Prostate gland (tissue), 2 donors: ENCODE measurements around the gene GMPPA. TPM values are rescaled to one million over a fixed set of nuclear protein-coding genes. Genes with fewer than 3 reads are reported as not detected.

ENCODE experiments used
- DNase-seq: peaks from one replicate; pipeline ENCODE4 v3.0.0-alpha.2; 2019; ENCODE audit warnings: low spot score
- H3K27ac ChIP-seq, 2 donors: fragments of 200-600 bp; sonication (generic); 2 replicates each; pipeline ENCODE4 v1.5.1; 2017 to 2019
- H3K27me3 ChIP-seq: fragments of 200-600 bp; sonication (generic); replicated peaks from 2 replicates; pipeline ENCODE4 v1.5.1; 2019; ENCODE audit not compliant: insufficient read depth
- H3K36me3 ChIP-seq, 2 donors: fragments of 200-600 bp; sonication (generic); 1 replicate in 1 of 2; 2 replicates in 1 of 2; pipeline versions ENCODE4 v1.5.1 to v1.8.1; 2017 to 2019
- H3K4me1 ChIP-seq: fragments of 200-600 bp; sonication (generic); replicated peaks from 2 replicates; pipeline ENCODE4 v1.5.1; 2019
- H3K4me3 ChIP-seq, 2 donors: fragments of 200-600 bp; sonication (generic); 2 replicates each; pipeline ENCODE4 v1.5.1; 2017 to 2019
- H3K9me3 ChIP-seq: fragments of 200-600 bp; sonication (generic); 2 replicates; pipeline ENCODE4 v1.5.1; 2017
- POLR2A ChIP-seq: fragments of 450-650 bp; IDR thresholded peaks from one replicate; pipeline ENCODE4 v1.6.1; 2016; ENCODE audit warnings: antibody characterized with exemption, mild to moderate bottlenecking
- POLR2AphosphoS5 ChIP-seq: sonication (generic); formaldehyde crosslinking; IDR thresholded peaks from one replicate; pipeline ENCODE4 v1.6.1; 2017; ENCODE audit warnings: antibody characterized with exemption
- WGBS: methylation state at CpG from one replicate; pipeline ENCODE4 v1.1.5; 2018; 5-methylcytosine and 5-hydroxymethylcytosine counted together
- intact Hi-C: fragments of 100-400 bp; cut with DNase I; formaldehyde crosslinking; loops from one replicate; pipeline ENCODE4 v1.14.2; 2022
- total RNA-seq, 2 donors: library from RNA; depleted of rRNA; stranded (reverse); fragments of >200 nt; gene quantifications; one replicate each; pipeline ENCODE4 v1.1.0, GENCODE V29; 2016
- TF ChIP-seq, protein P1 (sequence below), 4 experiments: fragments of 200-600 bp in 2 of 4; fragments of 450-650 bp in 2 of 4; sonication (generic) in 2 of 4; IDR thresholded peaks; 1 replicate in 3 of 4; 2 replicates in 1 of 4; pipeline ENCODE4 v1.5.1; 2016 to 2019; ENCODE audit warnings: antibody characterized with exemption in 4 of 4, mild to moderate bottlenecking in 2 of 4, moderate library complexity in 2 of 4

GMPPA gene
- total RNA-seq, 2 donors from 2014 or later = 41.2 to 53.8 TPM

DNA sequence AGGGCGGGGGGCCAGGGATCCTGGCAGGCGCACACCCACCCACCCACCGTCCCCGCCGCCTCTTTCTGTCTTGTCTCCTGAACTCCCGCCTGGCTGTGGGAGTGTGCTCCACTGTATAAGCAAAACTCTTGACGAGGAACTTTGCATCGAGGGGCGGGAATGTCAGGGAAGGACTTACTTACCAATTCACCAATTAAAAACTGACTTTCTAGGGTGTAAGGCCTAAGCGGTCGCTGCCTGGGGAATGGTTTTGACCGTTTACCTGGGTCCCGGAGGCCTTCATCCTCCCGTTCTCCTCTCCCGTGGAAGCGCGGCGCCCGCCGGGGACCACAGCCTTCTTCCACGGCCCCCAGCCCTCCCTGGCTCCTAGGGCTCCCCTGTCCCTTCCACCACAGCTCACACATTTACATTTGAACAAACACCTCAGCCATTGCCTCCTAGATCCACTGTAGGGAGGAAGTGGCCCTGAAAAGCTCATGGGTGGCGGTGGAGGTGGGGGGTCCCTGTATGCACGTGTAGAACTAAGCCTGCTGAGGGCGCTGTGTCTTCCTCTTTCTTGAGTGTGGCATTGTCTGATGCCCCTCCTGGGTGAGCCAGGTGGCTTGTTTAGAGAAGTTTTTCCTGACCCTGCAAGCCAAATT lies 24.5 kb downstream of the GMPPA start:
- H3K9me3 ChIP-seq = no peaks in the 10 kb centered on the region
- H3K36me3 ChIP-seq = no peaks in the 10 kb centered on the region
- 38% methylated on average over 24 of the region's 24 CpGs for WGBS
- H3K4me1 ChIP-seq = peaks cover 3% of the 10 kb centered on the region
- intact Hi-C loops = loop anchor here (5.0 kb wide), 1 partner anchor 121 kb away; no protein-coding TSS in a partner anchor
- H3K27ac ChIP-seq = peak overlapping the region in 1 of 2 donors; percentile 23
- TF ChIP-seq, protein P1, sequence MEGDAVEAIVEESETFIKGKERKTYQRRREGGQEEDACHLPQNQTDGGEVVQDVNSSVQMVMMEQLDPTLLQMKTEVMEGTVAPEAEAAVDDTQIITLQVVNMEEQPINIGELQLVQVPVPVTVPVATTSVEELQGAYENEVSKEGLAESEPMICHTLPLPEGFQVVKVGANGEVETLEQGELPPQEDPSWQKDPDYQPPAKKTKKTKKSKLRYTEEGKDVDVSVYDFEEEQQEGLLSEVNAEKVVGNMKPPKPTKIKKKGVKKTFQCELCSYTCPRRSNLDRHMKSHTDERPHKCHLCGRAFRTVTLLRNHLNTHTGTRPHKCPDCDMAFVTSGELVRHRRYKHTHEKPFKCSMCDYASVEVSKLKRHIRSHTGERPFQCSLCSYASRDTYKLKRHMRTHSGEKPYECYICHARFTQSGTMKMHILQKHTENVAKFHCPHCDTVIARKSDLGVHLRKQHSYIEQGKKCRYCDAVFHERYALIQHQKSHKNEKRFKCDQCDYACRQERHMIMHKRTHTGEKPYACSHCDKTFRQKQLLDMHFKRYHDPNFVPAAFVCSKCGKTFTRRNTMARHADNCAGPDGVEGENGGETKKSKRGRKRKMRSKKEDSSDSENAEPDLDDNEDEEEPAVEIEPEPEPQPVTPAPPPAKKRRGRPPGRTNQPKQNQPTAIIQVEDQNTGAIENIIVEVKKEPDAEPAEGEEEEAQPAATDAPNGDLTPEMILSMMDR (IDR thresholded peaks at IDR 0.05) = no peak
- TF ChIP-seq POLR2A = no peak
- no peak for TF ChIP-seq POLR2AphosphoS5
- peaks cover 5% of the 10 kb centered on the region for H3K27me3 ChIP-seq
- H3K4me3 ChIP-seq = peak overlapping the region in 1 of 2 donors; percentile 7
- no peak for DNase-seq

DNA sequence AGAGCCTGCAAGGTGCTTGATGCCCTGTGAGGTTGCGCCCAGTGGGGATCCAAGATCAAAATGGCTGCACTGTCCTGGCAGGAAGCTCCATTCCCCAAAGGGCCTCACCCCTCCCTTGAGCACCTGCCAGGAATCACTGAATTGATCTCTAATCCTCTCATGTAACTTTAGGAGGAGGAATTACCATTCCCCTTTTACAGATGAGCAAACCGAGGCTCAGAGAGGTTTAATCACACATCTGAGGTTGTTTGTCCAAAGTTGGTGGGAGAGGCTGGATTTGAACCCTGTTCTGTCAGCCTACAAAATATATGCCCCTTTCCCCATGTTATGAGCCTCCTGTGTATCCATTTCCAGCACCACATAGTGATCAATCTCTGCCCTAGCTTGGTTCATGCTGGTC lies 26.1 kb downstream of the GMPPA start:
- intact Hi-C loops = loop anchor here (5.0 kb wide), 1 partner anchor 123 kb away; no protein-coding TSS in a partner anchor
- Histone ChIP-seq H3K27ac (no peak overlapping the region), H3K36me3 (no peaks in the 10 kb centered on the region), H3K9me3 (no peaks in the 10 kb centered on the region), H3K27me3 (peaks cover 5% of the 10 kb centered on the region), H3K4me3 (no peak overlapping the region), H3K4me1 (peaks cover 3% of the 10 kb centered on the region)
- DNase-seq = no peak
- 97% methylated on average over 2 of the region's 2 CpGs for WGBS
- TF ChIP-seq, protein P1 (IDR thresholded peaks at IDR 0.05) = no peak
- TF ChIP-seq POLR2A = no peak
- TF ChIP-seq POLR2AphosphoS5 = no peak

DNA sequence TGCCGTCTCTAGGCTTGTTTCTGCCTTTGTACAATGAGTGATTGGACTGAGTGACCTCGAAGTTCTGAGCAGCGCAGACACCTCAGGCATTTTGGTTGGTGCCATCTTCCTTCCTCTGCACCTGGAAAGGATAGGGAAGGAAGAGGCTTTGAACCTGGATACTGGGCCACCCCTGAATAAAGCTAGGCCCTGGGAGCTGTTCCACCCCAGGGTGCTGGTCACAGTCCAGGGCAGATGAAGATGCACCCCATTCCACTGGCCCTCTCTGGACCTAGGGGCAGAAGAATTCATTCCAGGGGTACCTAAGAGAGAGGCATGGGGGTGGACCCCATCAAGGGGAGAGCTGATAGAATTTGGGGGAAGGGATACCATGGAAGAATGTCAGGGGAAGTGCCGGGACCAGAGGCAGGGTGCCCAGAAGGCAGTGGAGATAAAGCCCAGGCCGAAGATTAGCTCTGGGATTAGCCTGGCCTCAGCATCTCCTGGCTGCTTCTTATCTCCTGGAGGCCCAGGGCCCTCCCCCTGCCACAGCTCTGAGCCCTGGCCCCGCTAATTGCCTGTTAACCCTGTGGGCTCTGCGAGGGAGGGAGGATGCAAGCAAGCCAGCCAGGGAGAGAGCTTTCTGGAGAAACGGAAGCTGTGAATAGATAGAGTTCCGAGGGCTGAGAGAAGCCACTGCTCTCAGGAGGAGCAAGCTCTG lies 27.0 kb downstream of the GMPPA start:
- Histone ChIP-seq H3K27ac (no peak overlapping the region), H3K9me3 (no peaks in the 10 kb centered on the region), H3K36me3 (no peaks in the 10 kb centered on the region), H3K4me3 (no peak overlapping the region), H3K4me1 (peaks cover 3% of the 10 kb centered on the region), H3K27me3 (peaks cover 5% of the 10 kb centered on the region)
- no peak for TF ChIP-seq POLR2AphosphoS5
- TF ChIP-seq POLR2A = no peak
- TF ChIP-seq, protein P1 (IDR thresholded peaks at IDR 0.05) = no peak
- no peak for DNase-seq
- WGBS = 70% methylated on average over 9 of the region's 9 CpGs
- intact Hi-C loops = no loop called here

DNA sequence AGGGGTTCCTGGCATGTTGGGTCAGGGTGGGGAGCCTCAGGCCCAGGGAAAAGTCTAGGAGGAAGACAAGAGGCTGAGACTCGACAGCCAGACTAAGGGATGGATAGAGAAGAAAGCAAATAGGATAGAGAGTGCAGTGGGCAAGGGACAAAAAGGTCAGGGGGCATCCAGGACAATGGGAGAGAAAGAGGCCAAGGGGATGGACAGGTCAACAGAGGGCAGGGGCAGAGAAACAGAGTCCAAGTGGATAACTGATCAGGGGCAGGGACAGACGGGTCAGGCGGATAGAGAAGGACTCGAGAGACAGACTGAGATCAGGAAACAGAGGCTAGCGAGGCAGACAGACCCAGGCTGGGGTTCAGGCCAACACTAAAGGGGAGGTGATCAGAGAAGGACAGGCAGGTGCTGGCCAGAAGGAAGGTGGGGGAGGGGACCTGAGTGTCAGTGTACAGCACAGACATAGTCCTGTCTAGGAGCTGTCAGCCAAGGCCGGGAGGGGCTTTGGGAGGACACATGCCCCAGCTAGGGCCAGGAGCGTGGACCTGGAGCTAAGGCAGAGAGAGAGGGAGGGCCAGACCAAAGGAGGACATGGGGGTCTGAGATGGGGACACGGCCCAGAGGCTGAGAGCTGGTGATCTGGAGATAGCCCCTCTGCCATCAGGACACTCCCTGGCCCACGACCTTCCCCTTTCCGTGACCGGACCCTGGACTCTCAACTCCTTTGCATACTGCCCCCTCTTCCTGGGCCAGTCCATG lies 27.8 kb downstream of the GMPPA start:
- Histone ChIP-seq H3K9me3 (no peaks in the 10 kb centered on the region), H3K27ac (no peak overlapping the region), H3K36me3 (no peaks in the 10 kb centered on the region), H3K27me3 (peaks cover 5% of the 10 kb centered on the region), H3K4me1 (peaks cover 3% of the 10 kb centered on the region), H3K4me3 (no peak overlapping the region)
- intact Hi-C loops = no loop called here
- WGBS = 71% methylated on average over 10 of the region's 11 CpGs
- TF ChIP-seq POLR2A = no peak
- TF ChIP-seq, protein P1 (IDR thresholded peaks at IDR 0.05) = no peak
- no peak for TF ChIP-seq POLR2AphosphoS5
- DNase-seq = no peak
